ENCODE measurements around the gene LRRC8C. TPM values are rescaled to one million over a fixed set of nuclear protein-coding genes. Genes with fewer than 3 reads are reported as not detected.

Gene LRRC8C
- total RNA-seq, 1 donor = 10.8 TPM

GRCh38 chr1:89607156-89607555 is 25.8 kb upstream of the LRRC8C start:
- TF ChIP-seq, protein P1, sequence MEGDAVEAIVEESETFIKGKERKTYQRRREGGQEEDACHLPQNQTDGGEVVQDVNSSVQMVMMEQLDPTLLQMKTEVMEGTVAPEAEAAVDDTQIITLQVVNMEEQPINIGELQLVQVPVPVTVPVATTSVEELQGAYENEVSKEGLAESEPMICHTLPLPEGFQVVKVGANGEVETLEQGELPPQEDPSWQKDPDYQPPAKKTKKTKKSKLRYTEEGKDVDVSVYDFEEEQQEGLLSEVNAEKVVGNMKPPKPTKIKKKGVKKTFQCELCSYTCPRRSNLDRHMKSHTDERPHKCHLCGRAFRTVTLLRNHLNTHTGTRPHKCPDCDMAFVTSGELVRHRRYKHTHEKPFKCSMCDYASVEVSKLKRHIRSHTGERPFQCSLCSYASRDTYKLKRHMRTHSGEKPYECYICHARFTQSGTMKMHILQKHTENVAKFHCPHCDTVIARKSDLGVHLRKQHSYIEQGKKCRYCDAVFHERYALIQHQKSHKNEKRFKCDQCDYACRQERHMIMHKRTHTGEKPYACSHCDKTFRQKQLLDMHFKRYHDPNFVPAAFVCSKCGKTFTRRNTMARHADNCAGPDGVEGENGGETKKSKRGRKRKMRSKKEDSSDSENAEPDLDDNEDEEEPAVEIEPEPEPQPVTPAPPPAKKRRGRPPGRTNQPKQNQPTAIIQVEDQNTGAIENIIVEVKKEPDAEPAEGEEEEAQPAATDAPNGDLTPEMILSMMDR (IDR thresholded peaks at IDR 0.05; ENCODE audit: insufficient read depth, low read depth, low read length) = no peak
- no peak for DNase-seq (ENCODE audit: low read depth)
- H3K4me3 ChIP-seq (ENCODE audit: low read depth, low read length) = no peak overlapping the region

GRCh38 chr1:89607586-89608318 is 25.2 kb upstream of the LRRC8C start:
- no peak for DNase-seq (ENCODE audit: low read depth)
- TF ChIP-seq, protein P1 (IDR thresholded peaks at IDR 0.05; ENCODE audit: insufficient read depth, low read depth, low read length) = no peak
- H3K4me3 ChIP-seq (ENCODE audit: low read depth, low read length) = no peak overlapping the region

DNA sequence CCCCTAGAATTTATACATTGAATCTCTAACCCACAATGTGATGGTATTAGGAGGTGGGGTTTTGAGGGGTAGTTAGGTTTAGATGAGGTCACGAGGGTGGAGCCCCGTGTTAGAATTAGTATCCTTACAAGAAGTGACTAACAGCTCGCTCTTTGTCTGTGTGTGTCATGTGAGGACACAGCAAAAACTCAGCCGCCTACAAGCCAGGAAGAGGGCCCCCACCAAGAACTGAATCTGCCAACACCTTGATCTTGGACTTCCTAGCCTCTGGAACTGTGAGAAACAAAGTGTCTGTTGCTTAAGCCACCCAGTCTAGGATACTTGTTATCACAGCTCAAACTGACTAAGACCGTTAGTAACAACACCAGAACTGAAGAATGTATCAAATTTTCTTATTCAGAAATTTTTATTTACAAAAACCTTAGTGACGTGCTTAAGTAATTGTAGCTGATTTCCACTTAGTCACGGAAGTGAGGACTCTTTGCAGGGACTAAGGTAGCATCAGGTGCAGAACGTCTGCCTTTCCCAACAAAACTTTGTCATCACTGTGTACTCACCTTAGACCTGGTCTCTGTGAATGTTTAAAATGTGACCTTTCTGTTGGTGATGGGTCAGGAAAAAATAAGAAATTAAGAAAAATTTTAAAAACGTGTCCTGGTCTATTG is 24.5 kb upstream of the LRRC8C start:
- TF ChIP-seq, protein P1 (IDR thresholded peaks at IDR 0.05; ENCODE audit: insufficient read depth, low read depth, low read length) = no peak
- DNase-seq (ENCODE audit: low read depth) = peak; percentile 69
- no peak overlapping the region for H3K4me3 ChIP-seq (ENCODE audit: low read depth, low read length)

DNA sequence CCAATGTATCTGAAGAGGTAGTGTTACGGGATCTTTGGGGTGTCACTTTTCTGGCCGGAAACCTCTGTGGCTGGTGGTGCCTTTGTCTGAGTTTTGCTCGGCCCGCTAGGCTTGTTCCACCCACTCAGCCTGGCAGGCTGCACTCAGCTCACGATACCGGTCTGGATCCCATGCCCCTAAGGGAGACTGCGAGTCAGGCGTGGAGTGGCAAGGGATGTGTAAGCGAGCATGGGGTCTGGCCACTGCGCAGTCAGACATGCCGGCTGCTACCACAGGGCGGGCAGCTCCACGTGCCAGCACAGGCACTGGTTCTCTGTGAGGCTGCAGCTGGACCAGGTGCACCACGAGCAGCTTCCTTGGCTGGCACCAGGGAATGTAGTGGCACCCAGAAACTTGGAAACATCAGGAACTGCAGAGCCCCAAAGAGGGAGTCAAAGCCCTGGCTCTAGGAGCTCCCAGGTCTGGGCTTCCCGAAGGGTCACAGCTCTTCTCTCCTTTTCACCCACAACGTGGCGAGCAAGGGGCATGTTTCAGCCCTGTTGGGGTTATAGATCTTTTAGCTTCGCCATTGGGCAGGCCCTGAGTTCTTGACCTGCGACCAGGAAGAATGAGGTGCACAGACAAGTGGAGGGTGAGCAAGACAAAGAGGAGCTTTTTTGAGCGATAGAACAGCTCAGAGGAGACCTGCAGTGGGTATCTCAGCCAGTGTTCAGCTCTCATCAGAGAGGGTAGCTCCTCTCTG is 23.8 kb upstream of the LRRC8C start:
- no peak overlapping the region for H3K4me3 ChIP-seq (ENCODE audit: low read depth, low read length)
- TF ChIP-seq, protein P1 (IDR thresholded peaks at IDR 0.05; ENCODE audit: insufficient read depth, low read depth, low read length) = no peak
- no peak for DNase-seq (ENCODE audit: low read depth)

DNA sequence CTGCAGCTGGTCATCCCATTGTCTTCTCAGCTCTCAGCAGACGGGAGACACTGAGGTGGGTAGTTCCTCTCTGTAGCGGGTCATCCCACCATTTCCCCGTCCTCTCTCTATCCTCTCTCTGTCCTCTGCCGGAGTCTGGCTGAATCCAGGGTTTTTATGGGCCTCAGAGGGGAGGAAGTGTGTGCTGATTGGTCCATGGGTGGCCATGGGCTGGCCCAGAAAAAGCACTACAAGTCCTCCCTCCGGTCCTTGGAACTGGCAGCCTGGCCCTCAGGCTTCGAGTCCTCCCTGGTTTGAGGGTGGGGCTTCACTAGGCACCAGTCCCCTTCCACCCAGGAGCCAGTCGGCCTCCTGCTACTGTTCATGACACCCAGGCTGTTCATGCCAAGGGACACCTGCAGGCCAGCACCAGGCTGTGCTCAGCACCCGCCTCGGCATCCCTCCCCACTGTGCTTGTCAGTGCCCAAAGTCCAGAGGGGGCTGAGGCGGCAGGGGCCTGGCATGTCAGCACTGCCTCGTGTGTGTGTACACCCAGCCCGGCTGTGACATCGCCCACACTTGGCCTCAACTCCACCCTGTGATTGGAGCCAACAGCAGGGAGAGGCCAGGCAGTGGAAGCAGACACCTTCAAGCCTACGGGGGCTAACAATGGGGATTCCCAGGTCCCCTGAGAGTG is 23.0 kb upstream of the LRRC8C start:
- DNase-seq (ENCODE audit: low read depth) = no peak
- TF ChIP-seq, protein P1 (IDR thresholded peaks at IDR 0.05; ENCODE audit: insufficient read depth, low read depth, low read length) = no peak
- no peak overlapping the region for H3K4me3 ChIP-seq (ENCODE audit: low read depth, low read length)

GRCh38 chr1:89610457-89611011 is 22.4 kb upstream of the LRRC8C start:
- no peak for DNase-seq (ENCODE audit: low read depth)
- TF ChIP-seq, protein P1 (IDR thresholded peaks at IDR 0.05; ENCODE audit: insufficient read depth, low read depth, low read length) = no peak
- no peak overlapping the region for H3K4me3 ChIP-seq (ENCODE audit: low read depth, low read length)

Data from fibroblast of villous mesenchyme (primary cell).